ENCODE results near the gene UACA.

DNA sequence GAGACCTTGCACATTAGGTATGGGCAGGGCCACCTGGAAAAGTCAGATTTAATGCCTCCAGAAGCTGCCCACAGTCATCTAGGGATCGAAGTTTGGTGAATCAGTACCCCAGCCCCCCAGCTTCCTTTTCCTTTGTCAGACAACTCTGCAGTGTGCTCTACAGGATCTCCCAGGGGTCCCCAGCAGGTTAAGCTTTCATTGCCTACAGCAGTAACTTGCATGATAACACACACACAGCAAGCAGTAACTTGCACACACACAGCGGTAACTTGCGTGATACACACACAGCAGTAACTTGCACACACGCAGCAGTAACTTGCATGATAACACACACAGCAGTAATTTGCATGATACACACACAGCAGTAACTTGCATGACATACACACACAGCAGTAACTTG lies 131.3 kb downstream of the UACA start:
- TF ChIP-seq, protein P1, sequence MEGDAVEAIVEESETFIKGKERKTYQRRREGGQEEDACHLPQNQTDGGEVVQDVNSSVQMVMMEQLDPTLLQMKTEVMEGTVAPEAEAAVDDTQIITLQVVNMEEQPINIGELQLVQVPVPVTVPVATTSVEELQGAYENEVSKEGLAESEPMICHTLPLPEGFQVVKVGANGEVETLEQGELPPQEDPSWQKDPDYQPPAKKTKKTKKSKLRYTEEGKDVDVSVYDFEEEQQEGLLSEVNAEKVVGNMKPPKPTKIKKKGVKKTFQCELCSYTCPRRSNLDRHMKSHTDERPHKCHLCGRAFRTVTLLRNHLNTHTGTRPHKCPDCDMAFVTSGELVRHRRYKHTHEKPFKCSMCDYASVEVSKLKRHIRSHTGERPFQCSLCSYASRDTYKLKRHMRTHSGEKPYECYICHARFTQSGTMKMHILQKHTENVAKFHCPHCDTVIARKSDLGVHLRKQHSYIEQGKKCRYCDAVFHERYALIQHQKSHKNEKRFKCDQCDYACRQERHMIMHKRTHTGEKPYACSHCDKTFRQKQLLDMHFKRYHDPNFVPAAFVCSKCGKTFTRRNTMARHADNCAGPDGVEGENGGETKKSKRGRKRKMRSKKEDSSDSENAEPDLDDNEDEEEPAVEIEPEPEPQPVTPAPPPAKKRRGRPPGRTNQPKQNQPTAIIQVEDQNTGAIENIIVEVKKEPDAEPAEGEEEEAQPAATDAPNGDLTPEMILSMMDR (IDR thresholded peaks at IDR 0.05; ENCODE audit: extremely low read depth in 1 of 2, insufficient read depth in 1 of 2, low read depth in 1 of 2, low read length in 2 of 2), result no peak
- TF ChIP-seq POLR2A (IDR thresholded peaks at IDR 0.05; ENCODE audit: low read depth, low read length) (no peak), POLR2AphosphoS5 (IDR thresholded peaks at IDR 0.05; ENCODE audit: insufficient read depth, low read depth, low read length) (no peak), EZH2 (IDR thresholded peaks at IDR 0.05; ENCODE audit: borderline replicate concordance, low read depth, low read length, severe bottlenecking) (no peak), GATA2 (IDR thresholded peaks at IDR 0.05; ENCODE audit: insufficient read depth, insufficient read length, low read depth, low read length) (no peak), JUN (IDR thresholded peaks at IDR 0.05; ENCODE audit: borderline replicate concordance, insufficient read depth, insufficient read length, low read depth) (no peak), FOS (IDR thresholded peaks at IDR 0.05; ENCODE audit: borderline replicate concordance, insufficient read depth, low read length) (no peak), MYC (IDR thresholded peaks at IDR 0.05; ENCODE audit: low read depth, low read length) (no peak)
